Mammary epithelial cell (primary cell): ENCODE results near the gene TMEM9.

Experiments
- CTCF ChIP-seq, 2 donors: IDR thresholded peaks in 1 of 2; conservative IDR thresholded peaks in 1 of 2; 2 replicates each; pipeline ENCODE4 v1.5.1; 2011 to 2012; ENCODE audit warnings: inconsistent platforms in 2 of 2, low read length in 2 of 2, mild to moderate bottlenecking in 2 of 2, control low read depth in 1 of 2, low read depth in 1 of 2; ENCODE audit not compliant: insufficient read depth in 1 of 2; ENCODE audit errors: extremely low read depth in 1 of 2
- EZH2 ChIP-seq: IDR thresholded peaks from 2 replicates; pipeline ENCODE4 v1.6.1; 2012; ENCODE audit warnings: low read length, inconsistent platforms, borderline replicate concordance

- no peak for TF ChIP-seq CTCF (conservative IDR thresholded peaks at IDR 0.05 in 1 of 2, IDR thresholded peaks at IDR 0.05 in 1 of 2; ENCODE audit: extremely low read depth in 1 of 2, insufficient read depth in 1 of 2, low read depth in 1 of 2, low read length in 2 of 2)
- no peak for TF ChIP-seq EZH2
Observed at GRCh38 chr1:201164645-201165044, 10.4 kb upstream of the TMEM9 start.
